ENCODE data around the gene CREB5.
A peak's percentile ranks its signal among the peaks of the same experiment; 100 is the strongest.

CREB5 gene

GRCh38 chr7:28619256-28619655 lies 206.9 kb downstream of the CREB5 start:
- DNase-seq: no peak

GRCh38 chr7:28621369-28621841 lies 209.1 kb downstream of the CREB5 start:
- no peak for DNase-seq

GRCh38 chr7:28623105-28623730 lies 210.9 kb downstream of the CREB5 start:
- DNase-seq: peak; percentile 49 to 79

DNA sequence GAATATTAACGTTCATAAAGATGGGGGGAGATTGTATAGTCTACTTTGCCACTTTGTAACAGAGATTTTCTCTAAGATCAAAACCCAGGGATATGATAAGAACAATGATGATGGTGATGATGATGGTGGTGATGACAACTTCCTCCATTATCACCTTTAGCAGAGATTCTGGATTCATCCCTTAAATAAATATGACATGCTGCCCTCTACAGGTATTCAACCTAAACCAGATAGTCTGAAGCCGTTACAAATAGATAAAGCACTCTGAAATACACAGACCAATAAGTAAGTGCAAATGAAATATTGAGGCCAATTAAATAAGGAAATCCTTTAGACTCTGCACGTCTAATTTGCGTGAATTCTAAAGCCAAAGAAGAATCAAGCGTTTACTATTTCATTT lies 211.5 kb downstream of the CREB5 start:
- DNase-seq: peak in 1 of 2 donors; percentile 9

- no peak for DNase-seq
Observed at GRCh38 chr7:28625432-28625831, 213.1 kb downstream of the CREB5 start.

GRCh38 chr7:28626221-28626620 lies 213.9 kb downstream of the CREB5 start:
- no peak for DNase-seq

- peak; percentile 37 to 77 for DNase-seq
Observed at GRCh38 chr7:28626624-28627262, 214.4 kb downstream of the CREB5 start.

DNA sequence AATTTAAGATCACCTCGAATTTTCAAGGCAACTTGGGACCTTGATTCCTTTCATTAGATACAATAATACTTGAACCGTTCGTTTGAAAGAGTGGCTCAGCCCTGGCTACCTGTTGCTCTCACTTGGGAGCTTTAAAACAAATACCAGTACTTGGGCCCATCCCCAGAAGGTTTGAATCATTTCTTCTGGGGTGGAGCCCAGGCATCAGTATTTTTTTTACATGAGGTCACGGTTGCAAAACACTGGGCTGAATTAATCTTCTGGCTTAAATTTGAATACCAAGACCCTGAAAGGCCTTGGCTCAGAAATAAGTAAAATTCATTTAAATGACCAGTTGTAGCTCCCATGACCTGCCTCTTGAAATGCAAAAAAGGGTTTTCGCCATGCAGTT lies 214.9 kb downstream of the CREB5 start:
- DNase-seq: no peak

DNA sequence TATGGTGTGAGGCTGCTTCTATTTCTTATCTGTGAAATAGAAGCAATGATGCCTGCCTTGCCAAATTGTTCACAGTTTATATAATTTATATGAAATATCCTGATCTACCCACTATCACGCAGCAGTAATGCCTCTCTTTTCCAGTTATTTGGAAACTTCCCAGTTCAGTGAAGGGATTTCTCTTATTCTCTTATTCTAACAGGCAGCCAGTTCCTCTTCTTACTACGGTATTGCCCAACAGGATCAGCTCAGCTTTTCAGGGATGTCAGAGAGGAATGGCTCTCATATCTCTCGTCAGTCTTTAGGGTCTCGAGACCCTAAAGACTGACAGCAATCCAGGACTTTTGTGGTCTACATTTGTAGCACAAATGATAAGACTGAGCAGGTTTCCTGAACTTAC lies 215.6 kb downstream of the CREB5 start:
- peak; percentile 44 to 46 for DNase-seq

DNA sequence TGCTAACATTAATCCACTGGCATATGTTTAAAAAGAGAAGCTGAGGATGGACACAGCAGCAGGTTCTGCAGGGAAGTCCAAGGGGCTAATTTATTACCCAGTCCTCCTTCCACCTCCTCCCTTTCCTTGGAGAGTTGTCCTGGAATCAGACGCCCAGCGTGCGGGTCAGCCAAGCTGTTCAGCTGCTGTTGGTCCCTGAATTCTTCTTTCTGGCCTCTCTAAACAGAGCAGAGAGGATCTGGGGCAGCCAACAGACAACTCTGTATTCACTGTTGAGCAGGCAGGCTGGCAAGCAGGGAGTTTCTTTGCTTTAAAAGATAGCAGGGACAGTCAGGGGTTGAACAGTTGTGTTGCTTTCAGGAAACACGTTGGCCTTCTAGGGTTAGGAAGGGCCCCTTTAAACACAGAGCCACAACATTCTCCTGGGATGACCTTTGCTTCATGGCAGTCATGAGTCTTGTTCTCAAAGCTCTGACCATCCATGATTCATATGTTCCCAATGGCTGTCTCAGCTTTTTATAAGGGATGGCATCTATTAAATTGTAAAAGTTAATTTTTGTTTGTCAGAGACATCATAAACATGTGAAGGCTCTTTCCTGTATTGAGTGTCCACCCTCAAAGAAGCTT lies 217.0 kb downstream of the CREB5 start:
- no peak for DNase-seq

DNA sequence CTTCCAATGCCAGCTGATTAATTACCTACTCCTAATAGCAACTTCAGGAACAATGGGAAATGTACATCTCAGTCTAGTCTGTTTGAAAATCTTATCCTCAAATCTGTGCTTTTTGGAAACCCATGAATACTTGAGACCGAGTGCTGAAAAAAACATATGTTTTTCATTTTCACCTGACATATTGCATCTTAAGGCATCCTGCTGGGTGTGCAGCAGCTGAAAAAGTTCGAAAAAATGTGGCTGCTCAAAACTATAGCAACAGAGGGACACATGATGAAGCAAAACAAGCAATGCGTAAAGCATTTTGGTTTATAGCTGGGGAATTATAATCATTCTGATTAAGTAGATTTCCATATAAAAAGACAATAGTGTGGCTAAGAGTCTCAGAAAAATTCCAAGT lies 218.0 kb downstream of the CREB5 start:
- no peak for DNase-seq

DNA sequence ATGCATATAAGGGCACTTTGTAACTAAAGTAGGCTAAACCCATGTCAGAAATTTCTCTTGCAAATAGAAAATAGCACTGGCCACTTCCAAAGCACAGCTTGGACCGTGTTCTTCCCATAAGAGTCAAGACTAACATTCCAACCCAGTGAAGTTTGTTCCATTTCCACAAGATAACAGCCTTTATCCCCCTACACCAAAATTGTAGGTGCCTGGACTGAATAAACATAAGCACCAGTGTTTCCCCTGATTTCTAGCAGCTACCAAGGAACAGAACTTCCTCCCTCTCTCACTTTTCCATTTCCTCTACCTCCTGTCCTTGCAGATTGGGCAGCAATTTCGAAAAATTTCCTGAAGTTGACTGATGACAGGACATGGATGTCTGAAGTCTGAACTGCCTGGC lies 219.7 kb downstream of the CREB5 start:
- DNase-seq: no peak

GRCh38 chr7:28638914-28639313 lies 226.6 kb downstream of the CREB5 start:
- DNase-seq: no peak

- DNase-seq: no peak
Observed at GRCh38 chr7:28640001-28640400, 227.7 kb downstream of the CREB5 start.

- DNase-seq: no peak
Observed at GRCh38 chr7:28641752-28642545, 229.6 kb downstream of the CREB5 start.

- no peak for DNase-seq
Observed at GRCh38 chr7:28643188-28643569, 230.9 kb downstream of the CREB5 start.

GRCh38 chr7:28643584-28644340 lies 231.4 kb downstream of the CREB5 start:
- DNase-seq: no peak

DNA sequence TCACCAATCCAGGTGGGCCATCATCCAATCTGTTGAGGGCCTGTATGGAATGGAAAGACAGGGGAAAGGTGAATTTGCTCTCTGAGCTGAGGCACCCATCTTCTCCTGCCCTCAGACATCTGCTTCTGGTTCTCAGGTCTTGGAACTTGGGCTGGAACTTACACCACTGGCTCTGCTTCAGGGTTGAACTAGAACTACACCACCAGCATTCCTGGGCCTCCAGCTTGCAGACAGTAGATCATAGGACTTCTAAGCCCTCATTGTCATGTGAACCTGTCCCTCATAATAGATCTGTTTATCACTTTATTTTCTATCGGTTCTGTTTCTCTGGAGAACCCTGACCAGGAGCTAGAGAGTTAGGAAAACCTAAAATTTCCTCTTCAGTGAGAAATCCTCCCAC lies 233.5 kb downstream of the CREB5 start:
- DNase-seq: no peak

- DNase-seq: no peak
Observed at GRCh38 chr7:28646376-28647075, 234.2 kb downstream of the CREB5 start.

DNA sequence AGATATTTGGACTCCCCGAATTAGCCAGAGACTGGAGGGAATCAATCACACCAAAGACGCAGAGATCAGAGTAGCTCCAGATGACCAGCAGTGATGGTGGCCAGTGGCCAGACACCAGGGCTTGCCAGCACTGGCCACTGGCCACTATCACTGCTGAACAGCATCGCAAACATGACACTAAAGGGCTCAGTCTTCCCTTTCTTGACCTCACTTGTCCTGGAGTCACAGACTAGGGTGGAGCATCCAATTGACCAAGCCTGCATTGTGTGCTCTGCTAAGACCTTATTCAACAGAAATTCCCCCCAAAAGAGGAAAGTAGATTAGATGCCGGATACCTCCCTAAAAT lies 234.7 kb downstream of the CREB5 start:
- no peak for DNase-seq

DNA sequence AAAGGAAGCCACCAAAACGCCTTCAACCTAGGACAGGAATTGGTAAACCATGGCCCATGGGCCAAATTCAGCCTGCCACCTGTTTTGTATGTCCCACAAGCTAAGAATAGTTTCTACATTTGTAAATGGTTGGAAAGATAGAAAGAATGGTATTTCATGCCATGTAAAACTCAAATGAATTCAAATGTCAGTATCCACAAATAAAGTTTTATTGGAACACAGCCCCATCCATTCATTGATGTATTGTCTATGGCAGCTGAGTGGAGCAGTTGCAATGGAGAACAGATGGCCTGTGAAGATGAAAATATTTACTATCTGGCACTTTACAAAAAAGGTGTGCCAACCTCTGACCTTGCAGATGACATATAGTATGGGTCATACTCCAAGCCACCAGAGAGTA lies 236.9 kb downstream of the CREB5 start:
- no peak for DNase-seq

DNA sequence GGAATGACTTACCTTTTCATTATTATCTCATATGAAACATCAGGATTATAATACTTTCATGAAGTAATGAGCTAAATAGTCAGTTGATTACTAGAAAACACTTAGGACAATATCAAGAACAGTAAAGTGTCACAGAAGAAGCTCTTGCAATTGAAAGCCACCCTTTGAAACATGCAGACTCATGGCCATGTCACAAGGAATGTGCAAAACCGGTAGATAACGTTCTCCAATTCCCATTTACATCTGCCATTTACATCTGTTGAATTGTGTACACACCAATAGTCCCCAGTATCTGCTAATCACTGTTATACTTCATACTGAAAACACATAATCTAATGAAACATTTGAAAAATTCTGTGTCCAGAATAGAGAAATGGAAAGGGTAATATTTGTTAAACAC lies 237.5 kb downstream of the CREB5 start:
- no peak for DNase-seq
